ENCODE data around the gene GLRX. TPM values are rescaled to one million over a fixed set of nuclear protein-coding genes. Genes with fewer than 3 reads are reported as not detected.

The GLRX gene
- polyA plus RNA-seq, 3 donors = 386 to 603 (median 555) TPM

DNA sequence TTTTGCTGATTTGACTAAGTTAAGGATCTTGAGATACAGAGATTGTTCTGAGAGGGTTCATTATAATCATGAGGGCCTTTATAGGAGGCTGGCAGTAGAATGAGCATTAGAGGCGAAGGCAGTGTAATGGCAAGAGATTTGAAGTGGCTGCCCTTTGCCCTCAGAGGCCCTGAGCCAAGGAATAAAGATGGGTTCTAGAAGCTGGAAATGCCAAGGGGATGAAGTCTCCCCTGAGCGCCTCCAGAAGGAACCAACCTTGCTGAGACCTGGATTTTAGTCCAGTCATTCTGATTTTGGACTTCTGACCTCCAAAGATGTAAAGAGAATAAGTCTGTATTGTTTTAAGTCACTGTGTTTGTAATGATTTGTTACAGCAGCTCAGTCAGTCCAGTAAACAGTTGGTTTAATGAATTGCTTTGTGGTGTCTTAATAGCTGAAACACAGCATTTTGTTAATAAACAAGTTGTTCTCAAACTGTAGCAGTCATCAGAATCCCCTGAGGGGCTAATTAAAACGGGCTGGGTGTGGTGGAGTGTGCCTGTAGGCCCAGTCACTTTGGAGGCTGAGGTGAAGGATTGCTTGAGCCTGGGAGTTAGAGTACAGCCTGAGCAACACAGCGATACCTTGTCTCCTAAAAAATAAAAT lies 23.2 kb downstream of the GLRX start:
- intact Hi-C loops (cut with micrococcal nuclease) = no loop called here
- H3K27ac ChIP-seq (ENCODE audit: low read depth in 1 of 2, low read length in 2 of 2) = no peak overlapping the region

DNA sequence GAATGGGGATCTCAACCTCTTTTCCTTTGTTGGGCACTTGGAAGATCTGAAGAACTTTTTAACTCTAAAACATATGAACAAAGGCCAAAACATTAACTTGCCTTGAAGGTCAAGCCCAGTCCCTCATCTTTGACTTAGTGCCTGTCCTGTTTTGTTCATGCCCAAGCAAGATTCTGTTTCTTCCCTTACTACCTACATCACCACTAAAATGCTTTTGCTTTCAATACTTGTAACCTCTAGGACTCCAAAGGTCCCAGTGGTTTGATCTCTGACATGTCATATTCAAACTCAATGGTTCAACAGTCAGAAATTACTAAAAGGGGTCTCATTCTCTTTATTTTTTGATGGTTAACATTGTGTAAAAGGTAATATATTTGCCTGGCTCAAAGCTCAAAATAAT lies 24.0 kb downstream of the GLRX start:
- no peaks in the 10 kb centered on the region for H3K9me3 ChIP-seq (replicated peaks in 1 of 2; ENCODE audit: control insufficient read depth in 1 of 2, insufficient read depth in 1 of 2, low read length in 2 of 2)
- H3K27ac ChIP-seq (ENCODE audit: low read depth in 1 of 2, low read length in 2 of 2) = no peak overlapping the region
- no peak overlapping the region for H3K4me2 ChIP-seq (replicated peaks; ENCODE audit: extremely low read depth, low read length, poor library complexity, severe bottlenecking)
- peak overlapping the region in 1 of 7 donors; percentile 12 for H3K27ac Mint-ChIP-seq
- no peak overlapping the region for H3K4me3 ChIP-seq (replicated peaks in 1 of 3; ENCODE audit: low read depth in 2 of 3, low read length in 3 of 3)
- no peak overlapping the region for H3K4me3 Mint-ChIP-seq
- H3K36me3 Mint-ChIP-seq = peaks cover 23 to 51% of the 10 kb centered on the region in 2 donors
- H3K9ac ChIP-seq (ENCODE audit: insufficient read depth, low read length, poor library complexity, severe bottlenecking) = no peak overlapping the region
- H3K9me3 Mint-ChIP-seq = no peaks in the 10 kb centered on the region
- H3K4me1 ChIP-seq (ENCODE audit: control insufficient read depth in 1 of 2, insufficient read depth in 2 of 2, low read length in 2 of 2) = peaks cover 7 to 8% of the 10 kb centered on the region in 2 donors
- H4K20me1 ChIP-seq (ENCODE audit: insufficient read depth, low read length) = no peaks in the 10 kb centered on the region
- H2AFZ ChIP-seq (ENCODE audit: insufficient read depth, low read depth, low read length, poor library complexity, severe bottlenecking) = no peak overlapping the region
- peaks cover 0 to 7% of the 10 kb centered on the region in 2 donors for H3K36me3 ChIP-seq (replicated peaks in 1 of 2; ENCODE audit: control insufficient read depth in 1 of 2, insufficient read depth in 2 of 2, low read length in 2 of 2)
- no peaks in the 10 kb centered on the region for H3K27me3 Mint-ChIP-seq (ENCODE audit: low read depth in 3 of 3)
- H3K27me3 ChIP-seq (ENCODE audit: control insufficient read depth in 2 of 2, insufficient read depth in 2 of 2, low read length in 2 of 2) = no peaks in the 10 kb centered on the region
- no peak for DNase-seq
- TF ChIP-seq, protein P1, sequence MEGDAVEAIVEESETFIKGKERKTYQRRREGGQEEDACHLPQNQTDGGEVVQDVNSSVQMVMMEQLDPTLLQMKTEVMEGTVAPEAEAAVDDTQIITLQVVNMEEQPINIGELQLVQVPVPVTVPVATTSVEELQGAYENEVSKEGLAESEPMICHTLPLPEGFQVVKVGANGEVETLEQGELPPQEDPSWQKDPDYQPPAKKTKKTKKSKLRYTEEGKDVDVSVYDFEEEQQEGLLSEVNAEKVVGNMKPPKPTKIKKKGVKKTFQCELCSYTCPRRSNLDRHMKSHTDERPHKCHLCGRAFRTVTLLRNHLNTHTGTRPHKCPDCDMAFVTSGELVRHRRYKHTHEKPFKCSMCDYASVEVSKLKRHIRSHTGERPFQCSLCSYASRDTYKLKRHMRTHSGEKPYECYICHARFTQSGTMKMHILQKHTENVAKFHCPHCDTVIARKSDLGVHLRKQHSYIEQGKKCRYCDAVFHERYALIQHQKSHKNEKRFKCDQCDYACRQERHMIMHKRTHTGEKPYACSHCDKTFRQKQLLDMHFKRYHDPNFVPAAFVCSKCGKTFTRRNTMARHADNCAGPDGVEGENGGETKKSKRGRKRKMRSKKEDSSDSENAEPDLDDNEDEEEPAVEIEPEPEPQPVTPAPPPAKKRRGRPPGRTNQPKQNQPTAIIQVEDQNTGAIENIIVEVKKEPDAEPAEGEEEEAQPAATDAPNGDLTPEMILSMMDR (IDR thresholded peaks at IDR 0.05) = no peak
- no peaks in the 10 kb centered on the region for H3K79me2 ChIP-seq (ENCODE audit: insufficient read depth, low read length)
- intact Hi-C loops (cut with micrococcal nuclease) = no loop called here
- peaks cover 19% of the 10 kb centered on the region for H3K4me1 Mint-ChIP-seq

More for the DNA sequence above, 23.2 kb downstream of the GLRX start:
- no peaks in the 10 kb centered on the region for H3K27me3 ChIP-seq (ENCODE audit: control insufficient read depth in 2 of 2, insufficient read depth in 2 of 2, low read length in 2 of 2)
- no peaks in the 10 kb centered on the region for H3K9me3 Mint-ChIP-seq
- peaks cover 19% of the 10 kb centered on the region for H3K4me1 Mint-ChIP-seq
- H3K36me3 ChIP-seq (replicated peaks in 1 of 2; ENCODE audit: control insufficient read depth in 1 of 2, insufficient read depth in 2 of 2, low read length in 2 of 2) = peaks cover 0 to 7% of the 10 kb centered on the region in 2 donors
- no peaks in the 10 kb centered on the region for H3K79me2 ChIP-seq (ENCODE audit: insufficient read depth, low read length)
- no peaks in the 10 kb centered on the region for H3K27me3 Mint-ChIP-seq (ENCODE audit: low read depth in 3 of 3)
- no peak overlapping the region for H3K4me3 ChIP-seq (replicated peaks in 1 of 3; ENCODE audit: low read depth in 2 of 3, low read length in 3 of 3)
- DNase-seq = no peak
- H3K9ac ChIP-seq (ENCODE audit: insufficient read depth, low read length, poor library complexity, severe bottlenecking) = no peak overlapping the region
- H3K4me1 ChIP-seq (ENCODE audit: control insufficient read depth in 1 of 2, insufficient read depth in 2 of 2, low read length in 2 of 2) = peaks cover 7 to 8% of the 10 kb centered on the region in 2 donors
- H3K4me2 ChIP-seq (replicated peaks; ENCODE audit: extremely low read depth, low read length, poor library complexity, severe bottlenecking) = no peak overlapping the region
- no peaks in the 10 kb centered on the region for H4K20me1 ChIP-seq (ENCODE audit: insufficient read depth, low read length)
- no peak overlapping the region for H2AFZ ChIP-seq (ENCODE audit: insufficient read depth, low read depth, low read length, poor library complexity, severe bottlenecking)
- H3K36me3 Mint-ChIP-seq = peaks cover 24 to 54% of the 10 kb centered on the region in 2 donors
- H3K4me3 Mint-ChIP-seq = no peak overlapping the region
- H3K9me3 ChIP-seq (replicated peaks in 1 of 2; ENCODE audit: control insufficient read depth in 1 of 2, insufficient read depth in 1 of 2, low read length in 2 of 2) = no peaks in the 10 kb centered on the region
- no peak overlapping the region for H3K27ac Mint-ChIP-seq
- 100% methylated on average over 2 of the region's 4 CpGs for WGBS (ENCODE audit: insufficient coverage)
- TF ChIP-seq, protein P1 (IDR thresholded peaks at IDR 0.05) = no peak

Data from CD14-positive monocyte (primary cell).